Peyer's patch (tissue), 4 donors: ENCODE data around the gene TXNRD2.

Source experiments
- CTCF ChIP-seq, 6 experiments: fragments of 450-650 bp in 4 of 6; fragments of 200-600 bp in 2 of 6; sonication (generic) in 1 of 6; IDR thresholded peaks; one replicate each; pipeline ENCODE4 v1.5.1; 2017 to 2019; ENCODE audit warnings: antibody characterized with exemption in 6 of 6, mild to moderate bottlenecking in 3 of 6, moderate library complexity in 1 of 6
- POLR2A ChIP-seq, 2 donors: fragments of 450-650 bp; IDR thresholded peaks; one replicate each; pipeline ENCODE4 v1.5.1; 2017; ENCODE audit warnings: antibody characterized with exemption in 2 of 2, mild to moderate bottlenecking in 2 of 2, moderate library complexity in 2 of 2

- no peak for TF ChIP-seq CTCF (IDR thresholded peaks at IDR 0.05)
- TF ChIP-seq POLR2A (IDR thresholded peaks at IDR 0.05) = no peak
These were observed 85.9 kb downstream of the TXNRD2 start for GRCh38 chr22:19855504-19856409.
